Measurements from ENCODE around the gene VAX1. TPM values are rescaled to one million over a fixed set of nuclear protein-coding genes. Genes with fewer than 3 reads are reported as not detected.
A peak's percentile ranks its signal among the peaks of the same experiment; 100 is the strongest.

Gene VAX1
- total RNA-seq, 6 donors from 2014 or later: not detected

DNA sequence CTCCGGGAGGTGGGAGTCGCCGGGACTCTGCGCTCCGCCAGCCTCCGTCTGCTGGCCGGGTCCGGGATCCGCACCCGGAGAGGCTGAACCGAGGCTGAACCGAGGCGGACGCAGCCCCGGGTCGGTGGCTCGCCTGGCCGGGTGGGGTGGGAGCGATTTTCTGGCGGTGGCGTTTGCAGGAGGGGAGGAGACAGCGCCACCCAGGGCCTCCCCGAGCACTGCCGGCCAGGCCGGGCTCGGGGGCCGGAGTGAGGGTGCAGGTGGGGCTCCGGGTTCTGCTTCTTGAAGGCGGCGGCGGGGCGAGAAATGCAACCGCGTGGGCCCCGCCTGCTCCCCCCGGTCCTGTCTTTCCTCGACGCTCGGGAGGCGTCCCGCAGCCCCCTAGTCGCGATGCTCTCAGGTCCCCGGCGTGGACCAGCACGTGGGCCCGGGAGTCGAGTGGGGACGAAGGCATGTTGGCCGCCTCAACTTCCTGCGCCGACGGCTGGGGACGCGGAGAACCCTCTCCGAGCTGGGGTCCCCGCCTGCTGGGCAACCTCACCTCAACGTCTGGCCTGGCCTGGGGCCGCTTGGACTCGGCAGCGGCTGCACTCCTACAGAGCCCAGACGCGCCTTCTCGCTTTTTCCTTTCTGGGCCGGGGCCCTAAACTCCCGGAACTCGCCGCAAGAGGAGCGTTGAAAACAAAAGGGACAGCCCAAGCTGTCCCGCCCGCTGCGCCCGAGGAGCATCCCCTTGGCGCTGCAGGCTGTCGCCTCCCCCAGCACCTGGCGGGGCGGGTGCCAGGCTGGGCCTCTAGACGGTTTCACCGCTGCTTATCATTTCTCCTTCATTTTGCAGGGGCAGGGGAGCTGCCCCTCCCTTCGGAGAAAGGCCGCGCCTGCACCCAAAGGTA lies 25.2 kb upstream of the VAX1 start:
- Histone ChIP-seq H3K27me3 (peaks cover 0 to 80% (median 47%) of the 10 kb centered on the region in 4 donors), H3K4me1 (peaks cover 31 to 51% (median 41%) of the 10 kb centered on the region in 4 donors), H3K4me3 (peak overlapping the region in 1 of 4 donors; percentile 20), H3K27ac (no peak overlapping the region), H3K9me3 (no peaks in the 10 kb centered on the region), H3K36me3 (no peaks in the 10 kb centered on the region)
- TF ChIP-seq, protein P1, sequence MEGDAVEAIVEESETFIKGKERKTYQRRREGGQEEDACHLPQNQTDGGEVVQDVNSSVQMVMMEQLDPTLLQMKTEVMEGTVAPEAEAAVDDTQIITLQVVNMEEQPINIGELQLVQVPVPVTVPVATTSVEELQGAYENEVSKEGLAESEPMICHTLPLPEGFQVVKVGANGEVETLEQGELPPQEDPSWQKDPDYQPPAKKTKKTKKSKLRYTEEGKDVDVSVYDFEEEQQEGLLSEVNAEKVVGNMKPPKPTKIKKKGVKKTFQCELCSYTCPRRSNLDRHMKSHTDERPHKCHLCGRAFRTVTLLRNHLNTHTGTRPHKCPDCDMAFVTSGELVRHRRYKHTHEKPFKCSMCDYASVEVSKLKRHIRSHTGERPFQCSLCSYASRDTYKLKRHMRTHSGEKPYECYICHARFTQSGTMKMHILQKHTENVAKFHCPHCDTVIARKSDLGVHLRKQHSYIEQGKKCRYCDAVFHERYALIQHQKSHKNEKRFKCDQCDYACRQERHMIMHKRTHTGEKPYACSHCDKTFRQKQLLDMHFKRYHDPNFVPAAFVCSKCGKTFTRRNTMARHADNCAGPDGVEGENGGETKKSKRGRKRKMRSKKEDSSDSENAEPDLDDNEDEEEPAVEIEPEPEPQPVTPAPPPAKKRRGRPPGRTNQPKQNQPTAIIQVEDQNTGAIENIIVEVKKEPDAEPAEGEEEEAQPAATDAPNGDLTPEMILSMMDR (IDR thresholded peaks at IDR 0.05): no peak
- TF ChIP-seq EP300 (IDR thresholded peaks at IDR 0.05) (no peak), POLR2A (IDR thresholded peaks at IDR 0.05) (no peak), POLR2AphosphoS5 (IDR thresholded peaks at IDR 0.05) (no peak)
- ATAC-seq (ENCODE audit: low FRiP score in 2 of 2) (no peak), DNase-seq (peak in 1 of 2 donors; percentile 83)
- WGBS, 2 donors: 7% methylated on average over 3 to 56 of the region's 82 CpGs

DNA sequence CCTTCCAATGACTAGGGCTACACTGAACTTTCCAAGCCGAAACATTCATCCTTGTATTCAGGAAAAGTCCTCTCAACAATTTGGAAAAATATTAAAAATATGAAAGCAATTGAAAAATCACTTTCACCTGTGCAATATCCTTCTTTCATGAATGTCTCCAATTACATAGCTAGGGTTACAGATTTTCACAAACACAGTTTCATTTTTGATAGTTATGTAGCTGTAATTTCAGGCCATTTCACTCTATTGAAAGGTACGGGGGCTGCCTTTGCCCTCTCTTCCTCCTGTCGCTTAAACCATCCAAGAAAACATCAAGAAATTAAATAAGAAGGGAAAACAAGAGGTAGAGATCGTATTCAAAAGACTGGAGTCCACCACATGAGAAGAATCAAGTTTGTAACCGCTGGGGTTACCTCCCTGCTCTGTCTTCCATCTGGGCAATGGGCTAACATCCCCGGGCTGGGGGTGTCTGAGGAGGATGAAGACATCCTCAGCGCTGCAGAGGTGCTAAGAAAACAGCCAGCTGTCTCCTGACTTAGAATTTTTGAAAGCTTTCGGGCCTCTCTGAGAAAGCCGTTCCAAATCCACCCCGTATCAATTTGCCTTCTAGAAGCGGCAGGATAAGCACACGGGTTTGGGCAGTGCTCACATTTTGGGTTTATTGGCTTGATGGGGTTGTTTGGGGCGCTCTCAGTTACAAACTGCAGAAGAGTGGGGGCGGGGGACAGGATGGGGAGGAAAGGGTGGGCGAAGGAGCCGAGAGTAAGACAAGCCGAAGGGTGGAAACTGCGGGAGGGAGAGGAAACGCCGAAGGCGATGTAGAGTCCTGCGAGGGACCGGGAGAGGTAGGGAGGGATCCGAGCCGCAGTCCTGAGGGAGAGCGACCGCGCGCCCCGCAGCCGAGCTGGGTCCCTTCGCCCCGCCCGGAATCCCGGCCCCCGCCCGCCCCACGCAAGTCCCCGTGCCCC lies 24.3 kb upstream of the VAX1 start:
- Histone ChIP-seq H3K4me3 (peak overlapping the region in 1 of 4 donors; percentile 20), H3K36me3 (no peaks in the 10 kb centered on the region), H3K27ac (no peak overlapping the region), H3K9me3 (no peaks in the 10 kb centered on the region), H3K4me1 (peaks cover 22 to 42% (median 35%) of the 10 kb centered on the region in 4 donors), H3K27me3 (peaks cover 0 to 71% (median 44%) of the 10 kb centered on the region in 4 donors)
- DNase-seq (no peak), ATAC-seq (ENCODE audit: low FRiP score in 2 of 2) (no peak)
- 5 to 6% methylated on average over 36 to 38 of the region's 39 CpGs for WGBS, 2 donors
- TF ChIP-seq, protein P1 (IDR thresholded peaks at IDR 0.05): no peak
- TF ChIP-seq POLR2A (IDR thresholded peaks at IDR 0.05) (no peak), POLR2AphosphoS5 (IDR thresholded peaks at IDR 0.05) (no peak), EP300 (IDR thresholded peaks at IDR 0.05) (no peak)

DNA sequence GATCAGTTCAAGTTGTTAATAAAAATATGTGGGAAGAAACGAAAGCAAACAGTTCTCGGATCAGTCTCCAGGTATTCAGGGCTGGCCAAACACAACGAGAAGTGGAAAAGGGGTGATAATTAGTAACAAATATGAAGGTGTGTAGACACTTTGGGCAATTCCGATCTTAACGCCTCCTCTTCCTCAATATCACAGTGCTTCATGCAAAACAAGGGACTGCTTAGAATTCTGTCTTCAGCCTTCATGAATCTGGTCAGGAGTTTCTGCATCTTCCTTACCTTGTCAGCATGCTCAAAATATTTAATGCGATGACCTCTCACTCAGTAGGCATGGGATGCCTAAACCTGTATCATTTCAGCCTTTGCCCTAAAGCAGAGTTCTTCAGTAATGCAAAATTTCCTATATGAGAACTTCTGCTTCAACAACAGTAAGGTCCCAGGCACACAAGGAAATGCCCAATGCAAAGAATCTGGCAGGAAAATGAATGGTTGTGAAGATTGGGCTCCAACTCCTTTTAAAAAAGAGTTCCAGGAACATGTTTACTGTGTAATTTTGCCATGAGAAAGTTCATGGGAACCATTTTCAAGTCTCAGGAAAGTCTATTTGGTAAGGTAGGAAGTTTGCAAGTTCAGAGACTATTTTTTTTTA lies 23.4 kb upstream of the VAX1 start:
- TF ChIP-seq, protein P1 (IDR thresholded peaks at IDR 0.05): no peak
- no peak for TF ChIP-seq POLR2A (IDR thresholded peaks at IDR 0.05)
- TF ChIP-seq EP300 (IDR thresholded peaks at IDR 0.05): no peak
- no peak for TF ChIP-seq POLR2AphosphoS5 (IDR thresholded peaks at IDR 0.05)
- ATAC-seq (ENCODE audit: low FRiP score in 2 of 2) (no peak), DNase-seq (no peak)
- Histone ChIP-seq H3K4me1 (peaks cover 22 to 37% (median 35%) of the 10 kb centered on the region in 4 donors), H3K4me3 (no peak overlapping the region), H3K27me3 (peaks cover 0 to 62% (median 40%) of the 10 kb centered on the region in 4 donors), H3K9me3 (no peaks in the 10 kb centered on the region), H3K36me3 (no peaks in the 10 kb centered on the region), H3K27ac (no peak overlapping the region)
- WGBS, 2 donors: 5 to 12% methylated on average over 6 of the region's 6 CpGs

DNA sequence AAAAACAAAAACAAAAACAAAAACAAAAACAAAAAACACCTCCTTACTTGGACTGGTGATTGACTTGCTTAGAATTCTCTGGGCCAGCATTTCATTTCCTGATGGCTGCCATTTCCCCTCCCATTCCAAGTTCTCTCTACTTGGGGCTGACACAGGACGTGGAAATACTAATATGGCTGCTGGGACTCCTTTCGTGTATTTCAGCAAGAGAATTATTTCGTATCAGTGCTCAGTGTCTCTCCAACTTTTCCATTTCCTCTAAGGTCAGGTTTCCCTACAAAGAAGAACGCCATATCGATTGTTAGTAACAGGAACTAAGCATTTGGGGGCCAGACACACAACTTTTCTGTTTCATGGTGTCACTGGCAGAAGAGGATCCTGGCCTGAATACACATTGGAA lies 22.5 kb upstream of the VAX1 start:
- TF ChIP-seq EP300 (IDR thresholded peaks at IDR 0.05) (no peak), POLR2AphosphoS5 (IDR thresholded peaks at IDR 0.05) (no peak), POLR2A (IDR thresholded peaks at IDR 0.05) (no peak)
- TF ChIP-seq, protein P1 (IDR thresholded peaks at IDR 0.05): no peak
- Histone ChIP-seq H3K36me3 (no peaks in the 10 kb centered on the region), H3K27me3 (peaks cover 0 to 53% (median 34%) of the 10 kb centered on the region in 4 donors), H3K4me1 (peaks cover 19 to 28% (median 27%) of the 10 kb centered on the region in 4 donors), H3K9me3 (no peaks in the 10 kb centered on the region), H3K4me3 (no peak overlapping the region), H3K27ac (no peak overlapping the region)
- ATAC-seq (ENCODE audit: low FRiP score in 2 of 2) (no peak), DNase-seq (no peak)
- 13 to 21% methylated on average over 5 of the region's 5 CpGs for WGBS, 2 donors

All from upper lobe of left lung (tissue), 6 donors.